H1 (cell line): Measurements from ENCODE around the gene SMARCD1. TPM values are rescaled to one million over a fixed set of nuclear protein-coding genes. Genes with fewer than 3 reads are reported as not detected.

Experiments
- CTCF ChIA-PET: fragments of 300-600 bp; sonication (Branson Sonifier 250); formaldehyde crosslinking; loops from one replicate; lab custom pipeline; 2021; ENCODE audit not compliant: partially characterized antibody; lab: Charles Lee
- POLR2A ChIA-PET: fragments of 300-600 bp; sonication (Branson Sonifier 250); formaldehyde crosslinking; loops from one replicate; lab custom pipeline; 2021; ENCODE audit warnings: inconsistent platforms; ENCODE audit not compliant: partially characterized antibody; lab: Charles Lee
- DNase-seq, 2 experiments: peaks; one replicate each; pipeline versions ENCODE4 v3.0.0 to v3.0.0-alpha.2; 2010 to 2022; ENCODE audit warnings: low spot score in 2 of 2, low read depth in 1 of 2, mixed read lengths in 1 of 2
- FAIRE-seq: peaks from 2 replicates; lab custom pipeline; 2011; peaks lifted over from hg19 to GRCh38; lab: Jason Lieb, UNC
- H2AFZ ChIP-seq: 2 replicates; pipeline ENCODE4 v1.8.1; 2012; ENCODE audit warnings: low read length, inconsistent platforms
- H2AK5ac ChIP-seq: 2 replicates; pipeline ENCODE4 v1.6.1; 2013; ENCODE audit warnings: low read depth, low read length
- H2BK120ac ChIP-seq: replicated peaks from 2 replicates; pipeline ENCODE3; 2013; ENCODE audit warnings: low read depth, low read length, inconsistent platforms
- H2BK12ac ChIP-seq: 2 replicates; pipeline ENCODE4 v1.6.1; 2013; ENCODE audit warnings: low read depth, low read length
- H2BK15ac ChIP-seq: 2 replicates; pipeline ENCODE4 v1.6.1; 2013; ENCODE audit warnings: low read length
- H2BK20ac ChIP-seq: 2 replicates; pipeline ENCODE4 v1.6.1; 2013; ENCODE audit warnings: low read length
- H2BK5ac ChIP-seq: 2 replicates; pipeline ENCODE4 v1.6.1; 2013; ENCODE audit warnings: low read depth, low read length
- H3K14ac ChIP-seq: 2 replicates; pipeline ENCODE4 v1.6.1; 2013; ENCODE audit warnings: inconsistent platforms; ENCODE audit not compliant: insufficient read length
- H3K18ac ChIP-seq: 2 replicates; pipeline ENCODE4 v1.6.1; 2013; ENCODE audit warnings: low read length; ENCODE audit errors: extremely low read depth
- H3K23ac ChIP-seq: 2 replicates; pipeline ENCODE4 v1.6.1; 2013; ENCODE audit warnings: inconsistent platforms; ENCODE audit not compliant: insufficient read length
- H3K23me2 ChIP-seq: 2 replicates; pipeline ENCODE4 v1.6.1; 2013; ENCODE audit warnings: low read depth, low read length
- H3K27ac ChIP-seq: 2 replicates; pipeline ENCODE4 v1.6.1; 2011; ENCODE audit warnings: low read depth, low read length, inconsistent platforms
- H3K27me3 ChIP-seq, 4 experiments: replicated peaks in 1 of 4; 1 replicate in 1 of 4; 2 replicates in 3 of 4; pipeline versions ENCODE4 v1.6.1 to v1.8.1; 2011 to 2013; ENCODE audit warnings: low read length in 3 of 4, mild to moderate bottlenecking in 3 of 4, inconsistent platforms in 2 of 4, mixed read lengths in 2 of 4, moderate library complexity in 1 of 4; ENCODE audit not compliant: control insufficient read depth in 3 of 4, insufficient read depth in 3 of 4; ENCODE audit errors: extremely low read depth in 1 of 4
- H3K36me3 ChIP-seq, 4 experiments: 2 replicates each; pipeline versions ENCODE4 v1.6.1 to v1.8.1; 2011 to 2013; ENCODE audit warnings: mild to moderate bottlenecking in 4 of 4, low read length in 3 of 4, moderate library complexity in 2 of 4, control low read depth in 1 of 4, inconsistent platforms in 1 of 4; ENCODE audit not compliant: insufficient read depth in 4 of 4, control insufficient read depth in 2 of 4
- H3K4ac ChIP-seq: replicated peaks from 2 replicates; pipeline ENCODE3; 2013; ENCODE audit warnings: low read length, low read depth, mixed read lengths, inconsistent platforms; ENCODE audit not compliant: insufficient read length
- H3K4me1 ChIP-seq, 4 experiments: replicated peaks in 1 of 4; 1 replicate in 1 of 4; 2 replicates in 3 of 4; pipeline versions ENCODE4 v1.6.1 to v1.8.1; 2011 to 2013; ENCODE audit warnings: low read length in 3 of 4, inconsistent platforms in 2 of 4, mixed read lengths in 1 of 4; ENCODE audit not compliant: insufficient read depth in 4 of 4, control insufficient read depth in 3 of 4
- H3K4me2 ChIP-seq, 2 experiments: 2 replicates each; pipeline versions ENCODE4 v1.6.1 to v1.8.1; 2011 to 2013; ENCODE audit warnings: low read depth in 2 of 2, low read length in 2 of 2, control low read depth in 1 of 2, inconsistent platforms in 1 of 2, mild to moderate bottlenecking in 1 of 2; ENCODE audit not compliant: insufficient read depth in 1 of 2
- H3K4me3 ChIP-seq, 4 experiments: fragments of 200-600, 300-600 bp in 1 of 4; sonication (generic), shearing (Covaris generic), sonication (Bioruptor Twin) in 1 of 4; 2 replicates each; pipeline versions ENCODE4 v1.5.1 to v1.8.1; 2011 to 2016; ENCODE audit warnings: low read length in 4 of 4, low read depth in 3 of 4, control low read depth in 2 of 4, inconsistent platforms in 2 of 4, mild to moderate bottlenecking in 2 of 4, mixed read lengths in 1 of 4, moderate library complexity in 1 of 4; ENCODE audit not compliant: insufficient read depth in 2 of 4; ENCODE audit errors: extremely low read depth in 1 of 4
- H3K56ac ChIP-seq: replicated peaks from 2 replicates; pipeline ENCODE3; 2013; ENCODE audit warnings: low read depth, mild to moderate bottlenecking, mixed read lengths, low read length, inconsistent platforms; ENCODE audit not compliant: insufficient read length
- H3K79me1 ChIP-seq: 2 replicates; pipeline ENCODE4 v1.6.1; 2013; ENCODE audit warnings: low read depth, low read length, control low read depth
- H3K79me2 ChIP-seq, 2 experiments: 2 replicates each; pipeline versions ENCODE4 v1.6.1 to v1.8.1; 2012 to 2013; ENCODE audit warnings: low read length in 2 of 2, mild to moderate bottlenecking in 2 of 2, inconsistent platforms in 1 of 2; ENCODE audit not compliant: insufficient read depth in 2 of 2, control insufficient read depth in 1 of 2
- H3K9ac ChIP-seq, 4 experiments: replicated peaks in 1 of 4; 1 replicate in 1 of 4; 2 replicates in 3 of 4; pipeline versions ENCODE4 v1.6.1 to v1.8.1; 2011 to 2013; ENCODE audit warnings: low read depth in 3 of 4, low read length in 3 of 4, control low read depth in 2 of 4, mild to moderate bottlenecking in 2 of 4, moderate library complexity in 2 of 4, inconsistent platforms in 1 of 4; ENCODE audit errors: extremely low read depth in 1 of 4
- H3K9me3 ChIP-seq, 2 experiments: 2 replicates each; pipeline versions ENCODE4 v1.6.1 to v1.8.1; 2012 to 2013; ENCODE audit warnings: mild to moderate bottlenecking in 2 of 2, moderate library complexity in 2 of 2, control low read depth in 1 of 2, inconsistent platforms in 1 of 2, low read depth in 1 of 2, low read length in 1 of 2, mixed read lengths in 1 of 2; ENCODE audit not compliant: insufficient read depth in 2 of 2
- H4K20me1 ChIP-seq, 2 experiments: replicated peaks in 1 of 2; 2 replicates each; pipeline versions ENCODE3 to v1.8.1; 2011 to 2013; ENCODE audit warnings: inconsistent platforms in 2 of 2, low read length in 2 of 2, mild to moderate bottlenecking in 1 of 2; ENCODE audit not compliant: insufficient read depth in 2 of 2, control insufficient read depth in 1 of 2
- H4K5ac ChIP-seq: 2 replicates; pipeline ENCODE4 v1.6.1; 2013; ENCODE audit warnings: low read length, low read depth, mixed read lengths, inconsistent platforms; ENCODE audit not compliant: insufficient read length
- H4K8ac ChIP-seq: 2 replicates; pipeline ENCODE4 v1.8.0; 2013; ENCODE audit warnings: mild to moderate bottlenecking, moderate library complexity, low read length, inconsistent platforms; ENCODE audit not compliant: insufficient read depth; ENCODE audit errors: extremely low read depth
- H4K91ac ChIP-seq: replicated peaks from 2 replicates; pipeline ENCODE3; 2013; ENCODE audit warnings: low read length, mixed read lengths, inconsistent platforms; ENCODE audit not compliant: insufficient read length
- CBX8 ChIP-seq: fragments of 300-800, 300-1000 bp; sonication (generic); IDR thresholded peaks from 2 replicates; pipeline ENCODE4 v1.7.1; 2016; ENCODE audit warnings: low read depth, low read length, borderline replicate concordance
- CEBPB ChIP-seq: IDR thresholded peaks from 2 replicates; pipeline ENCODE4 v1.6.1; 2012; ENCODE audit warnings: low read depth, low read length
- CTCF ChIP-seq, 3 experiments: IDR thresholded peaks; 1 replicate in 2 of 3; 2 replicates in 1 of 3; pipeline versions ENCODE4 v1.5.1 to v1.6.1; 2011; ENCODE audit warnings: low read length in 3 of 3, mild to moderate bottlenecking in 3 of 3, inconsistent platforms in 2 of 3, low read depth in 1 of 3, moderate library complexity in 1 of 3; ENCODE audit not compliant: insufficient read depth in 1 of 3; ENCODE audit errors: control extremely low read depth in 1 of 3
- KDM5A ChIP-seq: fragments of 200-600 bp; IDR thresholded peaks from 2 replicates; pipeline ENCODE4 v1.7.1; 2012; ENCODE audit warnings: mild to moderate bottlenecking, low read length, inconsistent platforms, mixed read lengths
- MAX ChIP-seq: IDR thresholded peaks from 2 replicates; pipeline ENCODE4 v1.6.1; 2012; ENCODE audit warnings: inconsistent platforms
- NANOG ChIP-seq: IDR thresholded peaks from 2 replicates; pipeline ENCODE4 v1.6.1; 2011; ENCODE audit warnings: low read length, low read depth, mild to moderate bottlenecking, inconsistent platforms; ENCODE audit not compliant: insufficient read depth, poor library complexity, severe bottlenecking
- PHF8 ChIP-seq: fragments of 200-600 bp; sonication (generic); conservative IDR thresholded peaks from 2 replicates; pipeline ENCODE4 v1.7.1; 2012; ENCODE audit warnings: low read depth, mild to moderate bottlenecking, inconsistent platforms, low read length, moderate library complexity
- POLR2A ChIP-seq, 2 experiments: IDR thresholded peaks; 1 replicate in 1 of 2; 2 replicates in 1 of 2; pipeline ENCODE4 v1.6.1; 2011; ENCODE audit warnings: low read depth in 2 of 2, low read length in 2 of 2, mild to moderate bottlenecking in 2 of 2; ENCODE audit errors: control extremely low read depth in 1 of 2
- RAD21 ChIP-seq, 2 experiments: IDR thresholded peaks in 1 of 2; conservative IDR thresholded peaks in 1 of 2; 2 replicates each; pipeline ENCODE4 v1.6.1; 2011; ENCODE audit warnings: low read depth in 2 of 2, low read length in 2 of 2, improper control_type of control experiment in 1 of 2, inconsistent platforms in 1 of 2, mild to moderate bottlenecking in 1 of 2, moderate library complexity in 1 of 2
- SP1 ChIP-seq: IDR thresholded peaks from 2 replicates; pipeline ENCODE4 v1.6.1; 2011; ENCODE audit warnings: low read depth, low read length
- TBP ChIP-seq: IDR thresholded peaks from 2 replicates; pipeline ENCODE4 v1.6.1; 2011; ENCODE audit warnings: low read depth, low read length, improper control_type of control experiment
- WGBS, 2 experiments: shearing (Covaris generic) in 1 of 2; methylation state at CpG; one replicate each; pipeline versions ENCODE4 v1.1.6 to v1.1.7; 2013 to 2015; ENCODE audit warnings: low lambda C conversion rate in 2 of 2, mixed read lengths in 2 of 2, inconsistent platforms in 1 of 2, low coverage in 1 of 2, missing lambda C conversion rate in 1 of 2; ENCODE audit not compliant: insufficient replicate concordance in 2 of 2, insufficient coverage in 1 of 2, insufficient read length in 1 of 2; ENCODE audit errors: extremely low coverage in 1 of 2, missing lambda C conversion rate in 1 of 2; 5-methylcytosine and 5-hydroxymethylcytosine counted together
- polyA plus RNA-seq, 7 experiments: library from polyadenylated mRNA; depleted of rRNA in 3 of 7; stranded (reverse) in 5 of 7; unstranded in 2 of 7; fragments of >200 nt in 5 of 7; fragments of 200-250 nt in 2 of 7; gene quantifications; 1 replicate in 5 of 7; 2 replicates in 1 of 7; 4 replicates in 1 of 7; pipeline versions ENCODE4 v1.2.1 to v1.2.3, GENCODE V29; 2011 to 2013; ENCODE audit warnings: missing spikeins in 2 of 7, mixed read lengths in 2 of 7
- total RNA-seq: library from RNA; stranded (reverse); fragmentation: NEBNext Ultra II Directional; extraction: Animal tissue kit (Norgen Biotek cat#: 25700); gene quantifications from 2 replicates; pipeline ENCODE4 v1.2.1, GENCODE V29; 2021

Gene SMARCD1
- total and polyA plus RNA-seq, 2 of the 8 experiments (the other 6 are each of a cell fraction or from before 2014, with no cell fraction given), result 128 to 130 TPM

GRCh38 chr12:50101663-50102062, 16.5 kb downstream of the SMARCD1 start:
- Histone ChIP-seq H3K23me2 (no peaks in the 10 kb centered on the region), H2AFZ (no peak overlapping the region), H2BK12ac (no peak overlapping the region), H2BK15ac (no peak overlapping the region), H2AK5ac (no peak overlapping the region), H3K79me2 (no peaks in the 10 kb centered on the region), H3K27ac (no peak overlapping the region), H4K20me1 (peaks cover 0 to 9% of the 10 kb centered on the region in 2 experiments), H2BK20ac (no peak overlapping the region), H3K23ac (no peak overlapping the region), H4K5ac (no peak overlapping the region), H3K79me1 (no peaks in the 10 kb centered on the region), H4K8ac (no peak overlapping the region), H3K4me3 (no peak overlapping the region), H3K36me3 (peaks cover 26 to 37% (median 32%) of the 10 kb centered on the region in 4 experiments), H4K91ac (no peak overlapping the region), H3K56ac (no peak overlapping the region), H2BK120ac (no peak overlapping the region), H3K4me2 (no peak overlapping the region), H3K18ac (no peak overlapping the region), H2BK5ac (no peak overlapping the region), H3K14ac (no peak overlapping the region), H3K4me1 (peaks cover 2 to 9% (median 6%) of the 10 kb centered on the region in 4 experiments; a peak in 5 of 7 replicates), H3K9me3 (no peaks in the 10 kb centered on the region), H3K27me3 (no peaks in the 10 kb centered on the region), H3K9ac (no peak overlapping the region), H3K4ac (no peak overlapping the region)
- FAIRE-seq, result peak; percentile 97
- DNase-seq, result no peak
- ChIA-PET CTCF (interaction anchor here (0.8 to 32.9 kb wide), 17 partner anchors 10 to 213 kb away, joined by 3 to 625 read pairs (median 6); partner anchors contain the start of genes CERS5, COX14 and SMARCD1), POLR2A (interaction anchor here (1.1 to 27.1 kb wide), 6 partner anchors 7 to 66 kb away, joined by 3 to 457 read pairs (median 6); partner anchors contain the start of genes CERS5, COX14, GPD1 and SMARCD1)
- WGBS, 2 experiments, result 70% methylated on average over 3 of the region's 3 CpGs; no CpG with 5 or more reads in 1 of the 2 experiments
- no peak for TF ChIP-seq NANOG
- no peak for TF ChIP-seq MAX
- no peak for TF ChIP-seq SP1
- TF ChIP-seq PHF8, result no peak
- TF ChIP-seq TBP, result no peak
- TF ChIP-seq RAD21 (IDR thresholded peaks at IDR 0.05 in 1 of 2, conservative IDR thresholded peaks at IDR 0.05 in 1 of 2; ENCODE audit: low read depth in 2 of 2, low read length in 2 of 2), result peak; percentile 27 to 41
- no peak for TF ChIP-seq KDM5A
- peak; percentile 80 for TF ChIP-seq CEBPB
- TF ChIP-seq CTCF (IDR thresholded peaks at IDR 0.05; ENCODE audit: control extremely low read depth in 1 of 3, insufficient read depth in 1 of 3, low read depth in 1 of 3, low read length in 3 of 3), result peak; percentile 12 to 66 (median 51)
- 0 out of 3 replicates have a peak, but pooled peaks of 1 of the 2 experiments have one; percentile 1 for TF ChIP-seq POLR2A (IDR thresholded peaks at IDR 0.05; ENCODE audit: control extremely low read depth in 1 of 2, low read depth in 2 of 2, low read length in 2 of 2)
- TF ChIP-seq CBX8, result no peak
